Activated CD8-positive, alpha-beta memory T cell treated with anti-CD3 and anti-CD28 coated beads, Interleukin-2, amount 50 U/mL, for 4 hours (primary cell): ENCODE measurements around the gene TBC1D4.

ENCODE experiments used
- DNase-seq: peaks from one replicate; pipeline ENCODE4 v3.0.0-alpha.2; 2020

Gene TBC1D4

GRCh38 chr13:75482070-75482819 lies at the start of gene TBC1D4:
Gene TBC1D4, minus strand, starts transcription at chr13:75482169. Its CDS starts 402 bp downstream, at chr13:75481767.
- peak; percentile 51 for DNase-seq

- no peak for DNase-seq
Measured at GRCh38 chr13:75530549-75530961, 48.6 kb upstream of the TBC1D4 start.

GRCh38 chr13:75521956-75522355 lies 40.0 kb upstream of the TBC1D4 start:
- no peak for DNase-seq

- no peak for DNase-seq
Measured at GRCh38 chr13:75518439-75519088, 36.6 kb upstream of the TBC1D4 start.

- no peak for DNase-seq
Measured at GRCh38 chr13:75514080-75514995, 32.4 kb upstream of the TBC1D4 start.

GRCh38 chr13:75513271-75513670 lies 31.3 kb upstream of the TBC1D4 start:
- DNase-seq = no peak

GRCh38 chr13:75512253-75512652 lies 30.3 kb upstream of the TBC1D4 start:
- no peak for DNase-seq

GRCh38 chr13:75511051-75511625 lies 29.2 kb upstream of the TBC1D4 start:
- no peak for DNase-seq

GRCh38 chr13:75508002-75508548 lies 26.1 kb upstream of the TBC1D4 start:
- no peak for DNase-seq

- DNase-seq = no peak
Measured at GRCh38 chr13:75507027-75508001, 25.3 kb upstream of the TBC1D4 start.

GRCh38 chr13:75506018-75506417 lies 24.0 kb upstream of the TBC1D4 start:
- DNase-seq = no peak

GRCh38 chr13:75505327-75505726 lies 23.4 kb upstream of the TBC1D4 start:
- no peak for DNase-seq

GRCh38 chr13:75495938-75496337 lies 14.0 kb upstream of the TBC1D4 start:
- DNase-seq = no peak

- DNase-seq = no peak
Measured at GRCh38 chr13:75494491-75494890, 12.5 kb upstream of the TBC1D4 start.

GRCh38 chr13:75493156-75493555 lies 11.2 kb upstream of the TBC1D4 start:
- no peak for DNase-seq

GRCh38 chr13:75492389-75492788 lies 10.4 kb upstream of the TBC1D4 start:
- DNase-seq = no peak

GRCh38 chr13:75491376-75491775 lies 9.4 kb upstream of the TBC1D4 start:
- DNase-seq = no peak

- DNase-seq = no peak
Measured at GRCh38 chr13:75489502-75490263, 7.7 kb upstream of the TBC1D4 start.

- DNase-seq = no peak
Measured at GRCh38 chr13:75486146-75487062, 4.4 kb upstream of the TBC1D4 start.
